Measurements from ENCODE around the gene NUDT11.

- TF ChIP-seq GATA2 (IDR thresholded peaks at IDR 0.05; ENCODE audit: insufficient read depth, insufficient read length, low read depth, low read length) (no peak), POLR2AphosphoS5 (IDR thresholded peaks at IDR 0.05; ENCODE audit: insufficient read depth, low read depth, low read length) (no peak), FOS (IDR thresholded peaks at IDR 0.05; ENCODE audit: borderline replicate concordance, insufficient read depth, low read length) (no peak), POLR2A (IDR thresholded peaks at IDR 0.05; ENCODE audit: low read depth, low read length) (no peak)
- TF ChIP-seq, protein P1, sequence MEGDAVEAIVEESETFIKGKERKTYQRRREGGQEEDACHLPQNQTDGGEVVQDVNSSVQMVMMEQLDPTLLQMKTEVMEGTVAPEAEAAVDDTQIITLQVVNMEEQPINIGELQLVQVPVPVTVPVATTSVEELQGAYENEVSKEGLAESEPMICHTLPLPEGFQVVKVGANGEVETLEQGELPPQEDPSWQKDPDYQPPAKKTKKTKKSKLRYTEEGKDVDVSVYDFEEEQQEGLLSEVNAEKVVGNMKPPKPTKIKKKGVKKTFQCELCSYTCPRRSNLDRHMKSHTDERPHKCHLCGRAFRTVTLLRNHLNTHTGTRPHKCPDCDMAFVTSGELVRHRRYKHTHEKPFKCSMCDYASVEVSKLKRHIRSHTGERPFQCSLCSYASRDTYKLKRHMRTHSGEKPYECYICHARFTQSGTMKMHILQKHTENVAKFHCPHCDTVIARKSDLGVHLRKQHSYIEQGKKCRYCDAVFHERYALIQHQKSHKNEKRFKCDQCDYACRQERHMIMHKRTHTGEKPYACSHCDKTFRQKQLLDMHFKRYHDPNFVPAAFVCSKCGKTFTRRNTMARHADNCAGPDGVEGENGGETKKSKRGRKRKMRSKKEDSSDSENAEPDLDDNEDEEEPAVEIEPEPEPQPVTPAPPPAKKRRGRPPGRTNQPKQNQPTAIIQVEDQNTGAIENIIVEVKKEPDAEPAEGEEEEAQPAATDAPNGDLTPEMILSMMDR (IDR thresholded peaks at IDR 0.05; ENCODE audit: extremely low read depth in 1 of 2, insufficient read depth in 1 of 2, low read depth in 1 of 2, low read length in 2 of 2), result no peak
Observed at GRCh38 chrX:51507551-51507950, 11.2 kb upstream of the NUDT11 start.
